OCI-LY1 (cell line): Measurements from ENCODE around the gene TCERG1L.

Source experiments
- H2AFZ ChIP-seq: fragments of 200-600 bp; sonication (generic), shearing (Covaris generic); 2 replicates; pipeline ENCODE4 v1.6.0; 2014; ENCODE audit warnings: antibody characterized with exemption, mild to moderate bottlenecking, low read length
- H3F3A ChIP-seq: fragments of 200-600 bp; sonication (generic), shearing (Covaris generic); 2 replicates; pipeline ENCODE4 v1.6.0; 2014; ENCODE audit warnings: mild to moderate bottlenecking, antibody characterized with exemption, low read length, moderate library complexity; ENCODE audit not compliant: insufficient read depth
- H3K27ac ChIP-seq: fragments of 200-600 bp; sonication (generic); 2 replicates; pipeline ENCODE4 v1.5.1; 2014; ENCODE audit warnings: low read length, mixed run types, mild to moderate bottlenecking, low read depth; ENCODE audit not compliant: poor library complexity, severe bottlenecking
- H3K27me3 ChIP-seq: fragments of 200-600 bp; sonication (generic); 2 replicates; pipeline ENCODE4 v1.6.0; 2014; ENCODE audit warnings: antibody characterized with exemption, mild to moderate bottlenecking, low read length, moderate library complexity; ENCODE audit not compliant: insufficient read depth
- H3K36me3 ChIP-seq: fragments of 200-600 bp; sonication (generic); 2 replicates; pipeline ENCODE4 v1.6.1; 2014; ENCODE audit warnings: mild to moderate bottlenecking, antibody characterized with exemption, low read length, moderate library complexity, mixed read lengths; ENCODE audit not compliant: insufficient read depth
- H3K4me1 ChIP-seq: fragments of 200-600 bp; sonication (generic); 2 replicates; pipeline ENCODE4 v1.5.1; 2014; ENCODE audit warnings: mild to moderate bottlenecking, low read length, moderate library complexity; ENCODE audit not compliant: insufficient read depth, severe bottlenecking
- H3K4me2 ChIP-seq: fragments of 200-600 bp; sonication (generic), shearing (Covaris generic); 2 replicates; pipeline ENCODE4 v1.6.1; 2014; ENCODE audit warnings: low read length
- H3K4me3 ChIP-seq: fragments of 200-600 bp; sonication (generic); 2 replicates; pipeline ENCODE4 v1.5.1; 2014; ENCODE audit warnings: low read length, low read depth, mild to moderate bottlenecking, mixed read lengths; ENCODE audit not compliant: poor library complexity, severe bottlenecking
- H3K79me2 ChIP-seq: fragments of 200-600 bp; shearing (Covaris generic); 2 replicates; pipeline ENCODE4 v1.6.1; 2016; ENCODE audit warnings: mixed run types, low read length, mixed read lengths; ENCODE audit not compliant: insufficient read depth
- H3K9ac ChIP-seq: fragments of 200-600 bp; sonication (generic), shearing (Covaris generic); 2 replicates; pipeline ENCODE4 v1.6.1; 2014; ENCODE audit warnings: mild to moderate bottlenecking, low read length, mixed read lengths
- H3K9me2 ChIP-seq: fragments of 200-600 bp; sonication (generic), shearing (Covaris generic); 2 replicates; pipeline ENCODE4 v1.6.1; 2014; ENCODE audit warnings: low read depth, mild to moderate bottlenecking, low read length, mixed read lengths
- H3K9me3 ChIP-seq: fragments of 200-600 bp; shearing (Covaris generic); 2 replicates; pipeline ENCODE4 v1.6.1; 2014; ENCODE audit warnings: low read length, mixed read lengths
- H4K20me1 ChIP-seq: fragments of 200-600 bp; sonication (generic), shearing (Covaris generic); 2 replicates; pipeline ENCODE4 v1.6.0; 2016; ENCODE audit warnings: mild to moderate bottlenecking, low read length; ENCODE audit not compliant: insufficient read depth
- EZH2 ChIP-seq: fragments of 200-600 bp; sonication (generic), shearing (Covaris generic); IDR thresholded peaks from 2 replicates; pipeline ENCODE4 v1.8.0; 2017; ENCODE audit warnings: borderline replicate concordance, mixed run types, mild to moderate bottlenecking, antibody characterized with exemption, low read length, moderate library complexity, mixed read lengths
- TF ChIP-seq, protein P1 (sequence below): fragments of 200-600 bp; sonication (generic), shearing (Covaris generic); IDR thresholded peaks from 2 replicates; pipeline ENCODE4 v1.5.1; 2017; ENCODE audit warnings: mild to moderate bottlenecking, antibody characterized with exemption, low read length, moderate library complexity, mixed read lengths

TCERG1L gene

DNA sequence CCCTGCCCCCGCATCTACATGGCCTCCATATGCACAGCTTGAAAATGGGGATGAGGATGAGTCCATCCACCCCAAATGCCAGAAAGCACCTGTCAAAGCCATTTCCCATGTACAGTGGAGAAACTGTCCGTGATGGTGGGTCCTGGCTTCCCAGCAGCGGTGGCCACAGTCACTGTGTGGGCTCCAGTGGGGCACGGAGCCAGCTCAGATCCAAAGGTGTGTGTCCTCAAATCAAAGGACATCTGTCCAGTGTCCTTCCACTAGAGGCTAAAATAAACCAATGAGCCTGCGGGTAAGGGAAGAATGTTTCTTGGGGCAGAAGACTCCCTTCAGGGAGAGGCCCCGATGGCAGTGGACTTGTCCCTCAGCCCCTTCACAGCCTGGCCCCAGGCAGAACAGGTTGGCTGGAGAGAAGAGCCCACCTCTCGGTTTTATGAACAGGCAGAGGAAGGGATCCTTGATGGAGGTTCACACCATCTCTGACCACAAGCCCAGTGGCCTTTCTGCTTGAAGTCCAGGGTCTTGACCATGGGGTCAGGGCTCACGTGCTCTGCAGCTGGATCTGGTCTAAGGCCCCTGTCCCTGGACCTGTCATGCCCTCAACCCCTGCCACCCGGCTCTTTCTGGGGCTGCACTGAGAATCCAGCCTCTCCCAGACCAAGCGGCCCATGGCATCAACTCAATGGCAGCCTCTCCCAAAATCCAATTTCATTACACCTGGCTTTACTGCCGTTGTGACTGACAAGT is 106.9 kb downstream of the TCERG1L start:
- H3K4me2 ChIP-seq, result no peak overlapping the region

DNA sequence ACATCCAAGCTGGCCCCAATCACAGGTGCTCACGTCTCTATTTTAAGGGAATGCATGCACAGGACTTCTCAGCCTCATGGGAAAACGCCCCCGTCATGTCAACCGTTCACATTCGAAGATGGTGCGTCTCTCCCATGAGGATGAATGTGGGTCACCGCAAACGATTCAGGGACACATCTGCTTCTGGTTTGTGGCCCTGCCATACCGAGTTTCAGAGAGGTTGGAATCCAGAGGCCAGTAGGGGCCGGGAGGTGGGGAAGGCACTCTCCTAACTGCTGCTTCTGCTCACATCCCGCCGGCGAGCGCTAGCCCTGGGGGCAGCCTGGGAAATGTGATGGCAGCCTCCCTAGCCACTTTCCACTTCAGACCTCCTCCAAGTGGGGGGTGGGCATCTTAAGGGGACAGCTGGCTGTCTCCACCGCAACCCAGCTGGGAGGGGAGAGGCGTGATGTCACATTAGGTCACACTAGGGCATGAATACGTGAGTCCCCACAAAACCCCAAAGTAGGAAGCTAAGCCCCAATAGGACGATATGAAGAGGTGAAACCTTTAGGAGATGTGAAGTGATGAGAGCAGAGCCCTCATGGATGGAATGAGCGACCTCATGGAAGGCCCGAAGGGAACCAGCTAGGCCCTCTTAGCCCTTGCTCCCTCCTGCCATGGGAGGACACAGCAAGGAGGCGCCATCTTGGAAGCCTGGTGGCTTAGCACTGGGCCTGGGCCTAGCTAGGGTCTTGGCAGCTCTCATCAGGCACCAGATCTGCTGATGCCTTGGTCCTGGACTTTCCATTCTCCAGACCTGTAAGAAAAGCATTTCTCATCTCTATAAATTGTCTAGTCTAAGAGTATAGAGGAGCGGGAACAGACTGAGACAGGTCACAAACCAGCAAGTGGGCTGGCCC is 107.8 kb downstream of the TCERG1L start:
- Histone ChIP-seq H3K27me3 (no peaks in the 10 kb centered on the region), H3K9ac (no peak overlapping the region), H3K4me2 (no peak overlapping the region), H4K20me1 (no peaks in the 10 kb centered on the region), H3K36me3 (no peaks in the 10 kb centered on the region), H3K79me2 (no peaks in the 10 kb centered on the region), H3F3A (no peaks in the 10 kb centered on the region), H3K9me2 (no peaks in the 10 kb centered on the region), H3K4me1 (no peaks in the 10 kb centered on the region), H2AFZ (no peak overlapping the region), H3K9me3 (no peaks in the 10 kb centered on the region), H3K4me3 (no peak overlapping the region), H3K27ac (no peak overlapping the region)
- no peak for TF ChIP-seq EZH2
- TF ChIP-seq, protein P1, sequence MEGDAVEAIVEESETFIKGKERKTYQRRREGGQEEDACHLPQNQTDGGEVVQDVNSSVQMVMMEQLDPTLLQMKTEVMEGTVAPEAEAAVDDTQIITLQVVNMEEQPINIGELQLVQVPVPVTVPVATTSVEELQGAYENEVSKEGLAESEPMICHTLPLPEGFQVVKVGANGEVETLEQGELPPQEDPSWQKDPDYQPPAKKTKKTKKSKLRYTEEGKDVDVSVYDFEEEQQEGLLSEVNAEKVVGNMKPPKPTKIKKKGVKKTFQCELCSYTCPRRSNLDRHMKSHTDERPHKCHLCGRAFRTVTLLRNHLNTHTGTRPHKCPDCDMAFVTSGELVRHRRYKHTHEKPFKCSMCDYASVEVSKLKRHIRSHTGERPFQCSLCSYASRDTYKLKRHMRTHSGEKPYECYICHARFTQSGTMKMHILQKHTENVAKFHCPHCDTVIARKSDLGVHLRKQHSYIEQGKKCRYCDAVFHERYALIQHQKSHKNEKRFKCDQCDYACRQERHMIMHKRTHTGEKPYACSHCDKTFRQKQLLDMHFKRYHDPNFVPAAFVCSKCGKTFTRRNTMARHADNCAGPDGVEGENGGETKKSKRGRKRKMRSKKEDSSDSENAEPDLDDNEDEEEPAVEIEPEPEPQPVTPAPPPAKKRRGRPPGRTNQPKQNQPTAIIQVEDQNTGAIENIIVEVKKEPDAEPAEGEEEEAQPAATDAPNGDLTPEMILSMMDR, result no peak

More for the DNA sequence above, 106.9 kb downstream of the TCERG1L start:
- H3K27ac ChIP-seq, result no peak overlapping the region
- H3K27me3 ChIP-seq, result no peaks in the 10 kb centered on the region
- no peaks in the 10 kb centered on the region for H3K79me2 ChIP-seq
- H3K4me3 ChIP-seq, result no peak overlapping the region
- no peaks in the 10 kb centered on the region for H3F3A ChIP-seq
- H3K36me3 ChIP-seq, result no peaks in the 10 kb centered on the region
- TF ChIP-seq, protein P1, result no peak
- no peak for TF ChIP-seq EZH2
- H3K4me1 ChIP-seq, result no peaks in the 10 kb centered on the region
- no peaks in the 10 kb centered on the region for H4K20me1 ChIP-seq
- no peaks in the 10 kb centered on the region for H3K9me2 ChIP-seq
- H2AFZ ChIP-seq, result no peak overlapping the region
- no peak overlapping the region for H3K9ac ChIP-seq
- no peaks in the 10 kb centered on the region for H3K9me3 ChIP-seq

- Histone ChIP-seq H3K36me3 (no peaks in the 10 kb centered on the region), H3K9ac (no peak overlapping the region), H3K9me3 (no peaks in the 10 kb centered on the region), H3K4me3 (no peak overlapping the region), H3K4me1 (no peaks in the 10 kb centered on the region), H3K4me2 (no peak overlapping the region), H3K27me3 (no peaks in the 10 kb centered on the region), H3K27ac (no peak overlapping the region), H2AFZ (no peak overlapping the region), H4K20me1 (no peaks in the 10 kb centered on the region), H3K9me2 (no peaks in the 10 kb centered on the region), H3K79me2 (no peaks in the 10 kb centered on the region), H3F3A (no peaks in the 10 kb centered on the region)
- TF ChIP-seq EZH2, result no peak
- TF ChIP-seq, protein P1, result no peak
These were observed 108.5 kb downstream of the TCERG1L start for GRCh38 chr10:131202990-131203389.
